HepG2 (cell line): ENCODE results near the gene GSPT1. TPM values are rescaled to one million over a fixed set of nuclear protein-coding genes. Genes with fewer than 3 reads are reported as not detected.

ENCODE experiments used
- ATAC-seq: fragments of 200-7000 bp; cut with Tn5 transposase; 3 replicates; pipeline ENCODE4 v1.9.1; 2020; ENCODE audit warnings: mild to moderate bottlenecking, moderate library complexity
- BruUV-seq: library from RNA; stranded (reverse); fragments of 400-500 nt; replicated peaks from 2 replicates; lab custom pipeline; 2021; lab: Mats Ljungman, UMichigan
- CTCF ChIA-PET: fragments of 300-600 bp; formaldehyde crosslinking; extraction: SDS; loops from one replicate; lab custom pipeline; 2021; ENCODE audit warnings: low total read pairs, inconsistent platforms, low intra/inter-chr PET ratio; lab: Yijun Ruan, JAX
- POLR2A ChIA-PET: fragments of 350-600 bp; sonication (Branson Sonifier 250); formaldehyde crosslinking; loops from one replicate; lab custom pipeline; 2020; ENCODE audit warnings: antibody characterized with exemption, inconsistent platforms; lab: Yijun Ruan, JAX
- DNase-seq: peaks from one replicate; pipeline ENCODE4 v3.0.0-alpha.2; 2015; ENCODE audit warnings: low spot score
- FAIRE-seq: peaks from 3 replicates; lab custom pipeline; 2011; peaks lifted over from hg19 to GRCh38; lab: Jason Lieb, UNC
- H2AFZ ChIP-seq: one replicate; pipeline ENCODE4 v1.6.1; 2011; ENCODE audit warnings: low read length, inconsistent platforms
- H3K27ac ChIP-seq: fragments of 300-600 bp; 3 replicates; pipeline ENCODE4 v1.8.0; 2011; ENCODE audit warnings: mixed run types, mild to moderate bottlenecking, mixed read lengths, low read length, inconsistent platforms; ENCODE audit not compliant: insufficient read depth; ENCODE audit errors: extremely low read length
- H3K27me3 ChIP-seq, 2 experiments: fragments of 200-600 bp in 1 of 2; 2 replicates in 1 of 2; 3 replicates in 1 of 2; pipeline versions ENCODE4 v1.6.0 to v1.8.0; 2011; ENCODE audit warnings: low read length in 2 of 2, mild to moderate bottlenecking in 2 of 2, moderate library complexity in 2 of 2, inconsistent platforms in 1 of 2; ENCODE audit not compliant: insufficient read depth in 2 of 2, control insufficient read depth in 1 of 2
- H3K36me3 ChIP-seq, 2 experiments: fragments of 200-600 bp in 1 of 2; replicated peaks in 1 of 2; 2 replicates in 1 of 2; 3 replicates in 1 of 2; pipeline versions ENCODE4 v1.5.1 to v1.8.0; 2011; ENCODE audit warnings: low read length in 2 of 2, inconsistent platforms in 1 of 2; ENCODE audit not compliant: insufficient read depth in 2 of 2, control insufficient read depth in 1 of 2
- H3K4me1 ChIP-seq: 2 replicates; pipeline ENCODE4 v1.5.1; 2012; ENCODE audit warnings: low read length, inconsistent platforms; ENCODE audit not compliant: insufficient read depth
- H3K4me2 ChIP-seq: 2 replicates; pipeline ENCODE4 v1.6.0; 2011; ENCODE audit warnings: low read depth, low read length, inconsistent platforms
- H3K4me3 ChIP-seq, 3 experiments: fragments of 200-600 bp in 1 of 3; sonication (generic), shearing (Covaris generic) in 1 of 3; replicated peaks in 1 of 3; 2 replicates each; pipeline ENCODE4 v1.5.1; 2011 to 2016; ENCODE audit warnings: low read length in 3 of 3, inconsistent platforms in 2 of 3, low read depth in 2 of 3, mild to moderate bottlenecking in 2 of 3, control low read depth in 1 of 3, mixed read lengths in 1 of 3; ENCODE audit not compliant: insufficient read depth in 1 of 3
- H3K79me2 ChIP-seq: one replicate; pipeline ENCODE4 v1.6.1; 2011; ENCODE audit warnings: low read length, inconsistent platforms; ENCODE audit not compliant: insufficient read depth
- H3K9ac ChIP-seq: 2 replicates; pipeline ENCODE4 v1.6.0; 2011; ENCODE audit warnings: mild to moderate bottlenecking, low read depth, low read length, inconsistent platforms; ENCODE audit not compliant: insufficient read depth
- H3K9me3 ChIP-seq: 2 replicates; pipeline ENCODE4 v1.5.1; 2012; ENCODE audit warnings: mild to moderate bottlenecking, low read length
- H4K20me1 ChIP-seq: 2 replicates; pipeline ENCODE4 v1.6.0; 2011; ENCODE audit warnings: inconsistent platforms, mild to moderate bottlenecking, low read length, moderate library complexity; ENCODE audit not compliant: insufficient read depth
- MTF2 ChIP-seq: sonication (generic); formaldehyde crosslinking; IDR thresholded peaks from 2 replicates; pipeline ENCODE4 v1.5.0; 2020; ENCODE audit warnings: missing genetic modification reagents, borderline replicate concordance
- RBM22 ChIP-seq: fragments of 200-400 bp; formaldehyde crosslinking; optimal IDR thresholded peaks from 2 replicates; pipeline ENCODE3; 2017; ENCODE audit warnings: mild to moderate bottlenecking, low read length, moderate library complexity
- RFX5 ChIP-seq: IDR thresholded peaks from 2 replicates; pipeline ENCODE4 v1.6.1; 2011; ENCODE audit warnings: low read depth, low read length, improper control_type of control experiment
- SMC3 ChIP-seq: IDR thresholded peaks from 2 replicates; pipeline ENCODE4 v1.6.1; 2011; ENCODE audit warnings: low read length, improper control_type of control experiment
- ZNF335 ChIP-seq: sonication (generic); formaldehyde crosslinking; IDR thresholded peaks from 2 replicates; pipeline ENCODE4 v1.4.0; 2020; ENCODE audit warnings: missing genetic modification reagents
- ZNF33B ChIP-seq: sonication (generic); formaldehyde crosslinking; IDR thresholded peaks from 2 replicates; pipeline ENCODE4 v1.5.1; 2020; ENCODE audit warnings: mild to moderate bottlenecking, missing genetic modification reagents
- WGBS: methylation state at CpG from one replicate; pipeline ENCODE4 v1.1.6; 2017; ENCODE audit warnings: low lambda C conversion rate; 5-methylcytosine and 5-hydroxymethylcytosine counted together
- in situ Hi-C: cut with HindIII; loops from 2 replicates; pipeline ENCODE4 v1.10.0; 2017; ENCODE audit warnings: low pct_unique_long_range_greater_than_20kb; ENCODE audit not compliant: extremely low pct_ligation_motif_present
- intact Hi-C: fragments of 100-400 bp; cut with micrococcal nuclease; formaldehyde crosslinking; loops from one replicate; pipeline ENCODE4 v1.10.0; 2022; ENCODE audit not compliant: unreplicated experiment
- polyA plus RNA-seq, 8 experiments: library from polyadenylated mRNA; depleted of rRNA in 3 of 8; stranded (reverse) in 7 of 8; unstranded in 1 of 8; fragments of >200 nt; fragmentation: Illumina TruSeq in 4 of 8; extraction: Trizol in 4 of 8; gene quantifications; 2 replicates each; pipeline versions ENCODE4 v1.2.1 to v1.2.3, GENCODE V29; 2011 to 2016; ENCODE audit warnings: low read depth in 4 of 8, missing spikeins in 1 of 8, mixed read lengths in 1 of 8; ENCODE audit not compliant: insufficient read depth in 1 of 8
- total RNA-seq, 5 experiments: library from RNA; depleted of rRNA; stranded (reverse); fragments of >200 nt; fragmentation: Illumina TruSeq; extraction: Trizol; gene quantifications; 2 replicates each; pipeline ENCODE4 v1.2.3, GENCODE V29; 2016; ENCODE audit warnings: low read depth in 1 of 5
- TF ChIP-seq, protein P1 (sequence below): sonication (generic); formaldehyde crosslinking; IDR thresholded peaks from 2 replicates; pipeline ENCODE4 v1.4.0; 2020; ENCODE audit warnings: missing genetic modification reagents
- TF ChIP-seq, protein P2 (sequence below): fragments of 450-650 bp; IDR thresholded peaks from 2 replicates; pipeline ENCODE4 v1.6.1; 2016
- TF ChIP-seq, protein P3 (sequence below): sonication (generic); formaldehyde crosslinking; IDR thresholded peaks from 2 replicates; pipeline ENCODE4 v1.4.0; 2020; ENCODE audit warnings: missing genetic modification reagents, borderline replicate concordance
- TF ChIP-seq, protein P4 (sequence below): sonication (generic); formaldehyde crosslinking; IDR thresholded peaks from 2 replicates; pipeline ENCODE4 v1.4.0; 2020; ENCODE audit warnings: missing genetic modification reagents

Gene GSPT1
- total and polyA plus RNA-seq, 2 of the 13 experiments (the other 11 are each of a cell fraction or from before 2014, with no cell fraction given) = 120 to 316 TPM

DNA sequence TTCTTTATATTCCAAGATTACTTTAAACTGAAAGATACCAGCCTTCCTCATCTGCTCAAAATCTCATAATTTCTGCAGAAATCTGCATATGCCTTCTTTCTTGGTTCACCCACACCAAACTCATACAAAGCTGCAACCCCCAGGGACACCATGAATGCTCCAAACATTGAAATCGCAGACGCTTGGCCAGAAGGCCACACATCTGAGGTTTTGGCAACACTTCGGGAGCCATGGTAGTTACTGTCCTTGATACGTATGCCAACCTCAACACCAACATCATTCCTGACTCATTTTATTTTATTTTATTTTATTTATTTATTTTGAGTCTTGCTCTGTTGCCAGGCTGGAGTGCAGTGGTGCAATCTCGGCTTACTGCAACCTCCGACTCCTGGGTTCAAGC lies 11.8 kb downstream of the GSPT1 start:
- ATAC-seq = no peak
- BruUV-seq = no TSS peak
- WGBS = 99% methylated on average over 6 of the region's 6 CpGs
- peak; percentile 51 for TF ChIP-seq RBM22
- TF ChIP-seq, protein P1, sequence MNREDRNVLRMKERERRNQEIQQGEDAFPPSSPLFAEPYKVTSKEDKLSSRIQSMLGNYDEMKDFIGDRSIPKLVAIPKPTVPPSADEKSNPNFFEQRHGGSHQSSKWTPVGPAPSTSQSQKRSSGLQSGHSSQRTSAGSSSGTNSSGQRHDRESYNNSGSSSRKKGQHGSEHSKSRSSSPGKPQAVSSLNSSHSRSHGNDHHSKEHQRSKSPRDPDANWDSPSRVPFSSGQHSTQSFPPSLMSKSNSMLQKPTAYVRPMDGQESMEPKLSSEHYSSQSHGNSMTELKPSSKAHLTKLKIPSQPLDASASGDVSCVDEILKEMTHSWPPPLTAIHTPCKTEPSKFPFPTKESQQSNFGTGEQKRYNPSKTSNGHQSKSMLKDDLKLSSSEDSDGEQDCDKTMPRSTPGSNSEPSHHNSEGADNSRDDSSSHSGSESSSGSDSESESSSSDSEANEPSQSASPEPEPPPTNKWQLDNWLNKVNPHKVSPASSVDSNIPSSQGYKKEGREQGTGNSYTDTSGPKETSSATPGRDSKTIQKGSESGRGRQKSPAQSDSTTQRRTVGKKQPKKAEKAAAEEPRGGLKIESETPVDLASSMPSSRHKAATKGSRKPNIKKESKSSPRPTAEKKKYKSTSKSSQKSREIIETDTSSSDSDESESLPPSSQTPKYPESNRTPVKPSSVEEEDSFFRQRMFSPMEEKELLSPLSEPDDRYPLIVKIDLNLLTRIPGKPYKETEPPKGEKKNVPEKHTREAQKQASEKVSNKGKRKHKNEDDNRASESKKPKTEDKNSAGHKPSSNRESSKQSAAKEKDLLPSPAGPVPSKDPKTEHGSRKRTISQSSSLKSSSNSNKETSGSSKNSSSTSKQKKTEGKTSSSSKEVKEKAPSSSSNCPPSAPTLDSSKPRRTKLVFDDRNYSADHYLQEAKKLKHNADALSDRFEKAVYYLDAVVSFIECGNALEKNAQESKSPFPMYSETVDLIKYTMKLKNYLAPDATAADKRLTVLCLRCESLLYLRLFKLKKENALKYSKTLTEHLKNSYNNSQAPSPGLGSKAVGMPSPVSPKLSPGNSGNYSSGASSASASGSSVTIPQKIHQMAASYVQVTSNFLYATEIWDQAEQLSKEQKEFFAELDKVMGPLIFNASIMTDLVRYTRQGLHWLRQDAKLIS = no peak
- TF ChIP-seq, all 625 proteins: peak for 1
- Histone ChIP-seq H3K4me1 (no peaks in the 10 kb centered on the region), H3K36me3 (peaks cover 21 to 66% of the 10 kb centered on the region in 2 experiments), H3K27me3 (no peaks in the 10 kb centered on the region), H4K20me1 (peaks cover 75% of the 10 kb centered on the region), H3K9ac (no peak overlapping the region), H3K27ac (no peak overlapping the region), H2AFZ (no peak overlapping the region), H3K4me2 (no peak overlapping the region), H3K79me2 (peaks cover 92% of the 10 kb centered on the region), H3K4me3 (no peak overlapping the region), H3K9me3 (no peaks in the 10 kb centered on the region)
- ChIA-PET POLR2A (no interaction called here), CTCF (no interaction called here)
- DNase-seq (no peak), FAIRE-seq (no peak)
- in situ Hi-C loops (no loop called here), intact Hi-C loops (no loop called here)

DNA sequence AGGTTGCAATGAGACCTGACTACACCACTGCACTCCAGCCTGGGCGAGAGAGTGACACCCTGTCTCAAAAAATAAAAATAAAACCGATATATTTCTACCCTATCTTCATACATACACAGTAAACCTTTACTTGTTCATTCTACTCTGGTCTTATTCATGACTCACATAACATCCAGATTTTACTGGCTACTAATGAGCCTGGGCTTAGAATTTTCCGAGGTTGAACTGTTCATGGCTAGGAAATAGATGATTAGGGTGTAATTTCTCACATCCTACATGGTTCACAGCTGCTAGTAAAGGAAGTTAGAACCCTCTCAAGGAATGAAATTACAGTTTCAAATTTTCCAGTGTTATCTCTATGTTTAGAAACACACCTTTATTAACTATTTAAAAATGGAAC lies 14.7 kb downstream of the GSPT1 start:
- H3K79me2 ChIP-seq = peaks cover 95% of the 10 kb centered on the region
- POLR2A ChIA-PET = interaction anchor here (0.8 kb wide), 1 partner anchor 15 kb away, joined by 4 read pairs; the partner anchor contains the start of gene GSPT1
- CTCF ChIA-PET = no interaction called here
- peak; percentile 24; the same call in 1 of the 3 replicates for ATAC-seq
- in situ Hi-C loops = no loop called here
- H3K4me1 ChIP-seq = no peaks in the 10 kb centered on the region
- no peak overlapping the region for H2AFZ ChIP-seq
- no peaks in the 10 kb centered on the region for H3K9me3 ChIP-seq
- H3K4me3 ChIP-seq = no peak overlapping the region
- H3K27me3 ChIP-seq = no peaks in the 10 kb centered on the region
- H4K20me1 ChIP-seq = peaks cover 51% of the 10 kb centered on the region
- no peak overlapping the region for H3K4me2 ChIP-seq
- no peak overlapping the region for H3K9ac ChIP-seq
- intact Hi-C loops = no loop called here
- no peak for DNase-seq
- peaks cover 18 to 65% of the 10 kb centered on the region in 2 experiments for H3K36me3 ChIP-seq
- no peak for FAIRE-seq
- no TSS peak for BruUV-seq
- no peak overlapping the region for H3K27ac ChIP-seq
- 97% methylated on average over 3 of the region's 3 CpGs for WGBS
- TF ChIP-seq ZNF33B (CRISPR knock-in tag) = no peak
- TF ChIP-seq, protein P2, sequence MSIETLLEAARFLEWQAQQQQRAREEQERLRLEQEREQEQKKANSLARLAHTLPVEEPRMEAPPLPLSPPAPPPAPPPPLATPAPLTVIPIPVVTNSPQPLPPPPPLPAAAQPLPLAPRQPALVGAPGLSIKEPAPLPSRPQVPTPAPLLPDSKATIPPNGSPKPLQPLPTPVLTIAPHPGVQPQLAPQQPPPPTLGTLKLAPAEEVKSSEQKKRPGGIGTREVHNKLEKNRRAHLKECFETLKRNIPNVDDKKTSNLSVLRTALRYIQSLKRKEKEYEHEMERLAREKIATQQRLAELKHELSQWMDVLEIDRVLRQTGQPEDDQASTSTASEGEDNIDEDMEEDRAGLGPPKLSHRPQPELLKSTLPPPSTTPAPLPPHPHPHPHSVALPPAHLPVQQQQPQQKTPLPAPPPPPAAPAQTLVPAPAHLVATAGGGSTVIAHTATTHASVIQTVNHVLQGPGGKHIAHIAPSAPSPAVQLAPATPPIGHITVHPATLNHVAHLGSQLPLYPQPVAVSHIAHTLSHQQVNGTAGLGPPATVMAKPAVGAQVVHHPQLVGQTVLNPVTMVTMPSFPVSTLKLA = no peak
- TF ChIP-seq RFX5 = no peak
- TF ChIP-seq SMC3 = no peak
- TF ChIP-seq ZNF335 (CRISPR knock-in tag) = no peak
- TF ChIP-seq, protein P3, sequence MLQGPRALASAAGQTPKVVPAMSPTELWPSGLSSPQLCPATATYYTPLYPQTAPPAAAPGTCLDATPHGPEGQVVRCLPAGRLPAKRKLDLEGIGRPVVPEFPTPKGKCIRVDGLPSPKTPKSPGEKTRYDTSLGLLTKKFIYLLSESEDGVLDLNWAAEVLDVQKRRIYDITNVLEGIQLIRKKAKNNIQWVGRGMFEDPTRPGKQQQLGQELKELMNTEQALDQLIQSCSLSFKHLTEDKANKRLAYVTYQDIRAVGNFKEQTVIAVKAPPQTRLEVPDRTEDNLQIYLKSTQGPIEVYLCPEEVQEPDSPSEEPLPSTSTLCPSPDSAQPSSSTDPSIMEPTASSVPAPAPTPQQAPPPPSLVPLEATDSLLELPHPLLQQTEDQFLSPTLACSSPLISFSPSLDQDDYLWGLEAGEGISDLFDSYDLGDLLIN (CRISPR knock-in tag) = no peak
- TF ChIP-seq, protein P4, sequence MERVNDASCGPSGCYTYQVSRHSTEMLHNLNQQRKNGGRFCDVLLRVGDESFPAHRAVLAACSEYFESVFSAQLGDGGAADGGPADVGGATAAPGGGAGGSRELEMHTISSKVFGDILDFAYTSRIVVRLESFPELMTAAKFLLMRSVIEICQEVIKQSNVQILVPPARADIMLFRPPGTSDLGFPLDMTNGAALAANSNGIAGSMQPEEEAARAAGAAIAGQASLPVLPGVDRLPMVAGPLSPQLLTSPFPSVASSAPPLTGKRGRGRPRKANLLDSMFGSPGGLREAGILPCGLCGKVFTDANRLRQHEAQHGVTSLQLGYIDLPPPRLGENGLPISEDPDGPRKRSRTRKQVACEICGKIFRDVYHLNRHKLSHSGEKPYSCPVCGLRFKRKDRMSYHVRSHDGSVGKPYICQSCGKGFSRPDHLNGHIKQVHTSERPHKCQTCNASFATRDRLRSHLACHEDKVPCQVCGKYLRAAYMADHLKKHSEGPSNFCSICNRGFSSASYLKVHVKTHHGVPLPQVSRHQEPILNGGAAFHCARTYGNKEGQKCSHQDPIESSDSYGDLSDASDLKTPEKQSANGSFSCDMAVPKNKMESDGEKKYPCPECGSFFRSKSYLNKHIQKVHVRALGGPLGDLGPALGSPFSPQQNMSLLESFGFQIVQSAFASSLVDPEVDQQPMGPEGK (CRISPR knock-in tag) = no peak
- TF ChIP-seq MTF2 (CRISPR knock-in tag) = no peak
